Gastroesophageal sphincter (tissue), 4 donors: ENCODE data around the gene PRLR. TPM values are rescaled to one million over a fixed set of nuclear protein-coding genes. Genes with fewer than 3 reads are reported as not detected.

ENCODE experiments used
- total RNA-seq, 4 donors: library from RNA; depleted of rRNA; stranded (reverse); fragments of >200 nt; gene quantifications; one replicate each; pipeline ENCODE4 v1.1.0, GENCODE V29; 2016

The PRLR gene
- total RNA-seq, 4 donors from 2014 or later: 0.16 to 1.4 (median 0.85) TPM

Other genes with a start within 250 kb of the PRLR start
- gene AGXT2, start 182.5 kb downstream of the PRLR start, total RNA-seq: not detected